ENCODE data around the gene SGSM1. TPM values are rescaled to one million over a fixed set of nuclear protein-coding genes. Genes with fewer than 3 reads are reported as not detected.

SGSM1 gene
- total and polyA plus RNA-seq, 2 of the 4 experiments (the other 2 are of a cell fraction) = not detected

DNA sequence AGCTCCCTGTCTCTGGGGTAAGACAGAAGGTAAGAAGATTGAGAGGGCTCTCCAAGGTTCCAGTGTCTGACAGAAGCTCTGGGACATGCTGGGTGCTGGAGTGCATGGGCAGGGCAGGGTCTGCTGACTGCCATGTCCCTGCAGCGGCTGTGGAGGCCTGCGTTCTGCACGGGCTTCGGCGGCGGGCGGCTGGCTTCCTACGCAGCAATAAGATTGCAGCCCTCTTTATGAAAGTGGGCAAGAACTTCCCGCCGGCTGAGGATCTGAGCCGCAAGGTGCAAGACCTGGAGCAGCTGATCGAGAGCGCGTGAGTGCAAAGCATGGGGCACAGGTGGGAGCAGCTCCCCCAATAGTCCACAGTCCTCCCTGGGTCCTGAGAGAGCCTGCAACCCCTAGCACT, 41.5 kb downstream of the SGSM1 start (continued):
- TF ChIP-seq RCOR1 (IDR thresholded peaks at IDR 0.05; ENCODE audit: insufficient replicate concordance, low read length) = no peak
- TF ChIP-seq POLR2A (IDR thresholded peaks at IDR 0.05; ENCODE audit: low read depth, low read length) = no peak
- TF ChIP-seq FOS (IDR thresholded peaks at IDR 0.05; ENCODE audit: low read depth, low read length) = no peak
- no peak for TF ChIP-seq SMC3 (IDR thresholded peaks at IDR 0.05; ENCODE audit: low read depth, low read length)

DNA sequence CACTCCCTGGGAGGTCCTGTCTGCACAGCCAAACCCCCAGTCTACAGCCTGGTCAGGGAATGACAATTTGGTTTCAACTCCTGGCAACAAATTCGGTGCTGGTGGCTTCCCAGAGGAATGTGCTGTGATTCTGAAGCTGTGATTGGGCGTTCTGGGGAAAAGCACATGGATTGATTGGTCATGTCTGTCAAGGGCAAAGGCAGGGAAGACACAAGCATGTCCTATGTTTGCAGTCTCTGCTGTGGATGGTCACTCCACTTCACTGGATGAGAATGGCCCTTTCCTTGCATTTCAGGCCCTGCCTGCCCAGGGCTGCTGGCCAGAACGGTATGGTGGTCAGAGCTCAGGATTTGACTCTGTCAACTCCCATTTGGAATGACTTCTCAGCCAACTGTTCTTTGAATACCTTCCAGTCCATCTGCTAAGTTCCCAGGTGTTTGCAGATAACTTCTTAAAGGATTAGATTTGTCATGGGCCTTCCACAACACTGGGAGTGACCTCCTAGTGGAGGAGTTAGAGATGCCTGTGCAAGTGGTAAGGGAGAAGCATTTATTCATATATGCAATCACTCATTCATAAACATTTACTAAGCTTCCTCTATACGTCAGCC, 42.7 kb downstream of the SGSM1 start:
- no peak overlapping the region for H3K9ac ChIP-seq (ENCODE audit: low read depth, low read length)
- H3K18ac ChIP-seq (ENCODE audit: low read depth, low read length) = no peak overlapping the region
- H3K27me3 ChIP-seq (ENCODE audit: control insufficient read depth, insufficient read depth, low read length) = no peaks in the 10 kb centered on the region
- no peak overlapping the region for H3K4ac ChIP-seq (ENCODE audit: low read depth, low read length)
- H2AK9ac ChIP-seq (replicated peaks; ENCODE audit: low read depth, low read length, poor library complexity) = no peak overlapping the region
- POLR2A ChIA-PET (ENCODE audit: unreplicated experiment) = no interaction called here
- no peak overlapping the region for H2BK20ac ChIP-seq (ENCODE audit: low read depth, low read length)
- H2AK5ac ChIP-seq (ENCODE audit: low read depth, low read length) = no peak overlapping the region
- H3K9me1 ChIP-seq (ENCODE audit: insufficient read depth, low read length) = no peaks in the 10 kb centered on the region
- no peak overlapping the region for H3K4me3 ChIP-seq (ENCODE audit: insufficient read depth, low read depth, low read length)
- H3K9me3 ChIP-seq (ENCODE audit: control insufficient read depth, insufficient read depth, low read length) = no peaks in the 10 kb centered on the region
- in situ Hi-C loops (cut with MboI; ENCODE audit: low sequenced_read_pairs) = no loop called here
- no peak overlapping the region for H4K5ac ChIP-seq (ENCODE audit: low read depth, low read length)
- no TSS peak for BruUV-seq (replicated peaks)
- H4K8ac ChIP-seq (ENCODE audit: low read depth in 2 of 2, low read length in 2 of 2) = no peak overlapping the region
- H2BK15ac ChIP-seq (ENCODE audit: low read depth, low read length) = no peak overlapping the region
- DNase-seq = no peak
- no peak overlapping the region for H2BK120ac ChIP-seq (ENCODE audit: low read depth, low read length)
- no peak overlapping the region for H2BK5ac ChIP-seq (ENCODE audit: low read depth, low read length, poor library complexity, severe bottlenecking)
- no peak overlapping the region for H3K14ac ChIP-seq (replicated peaks; ENCODE audit: low read depth, low read length)
- H3K36me3 ChIP-seq (ENCODE audit: control insufficient read depth, insufficient read depth, low read length) = no peaks in the 10 kb centered on the region
- dilution Hi-C loops (cut with HindIII; ENCODE audit: low sequenced_read_pairs, unreplicated experiment) = no loop called here
- intact Hi-C loops (cut with micrococcal nuclease) = no loop called here
- no peaks in the 10 kb centered on the region for H3K4me1 ChIP-seq (ENCODE audit: control insufficient read depth, insufficient read depth, low read length)
- H3K56ac ChIP-seq (ENCODE audit: extremely low read depth, insufficient read depth, low read length) = no peak overlapping the region
- no peak overlapping the region for H3K27ac ChIP-seq (ENCODE audit: insufficient read depth, low read length)
- no peak overlapping the region for H3K4me2 ChIP-seq (ENCODE audit: low read depth, low read length)
- no peak overlapping the region for H4K91ac ChIP-seq (ENCODE audit: insufficient read depth, low read depth, low read length)
- no peaks in the 10 kb centered on the region for H3K79me1 ChIP-seq (ENCODE audit: low read depth in 1 of 2, low read length in 2 of 2)
- H4K20me1 ChIP-seq (ENCODE audit: insufficient read depth, low read length) = no peaks in the 10 kb centered on the region
- TF ChIP-seq, protein P1, sequence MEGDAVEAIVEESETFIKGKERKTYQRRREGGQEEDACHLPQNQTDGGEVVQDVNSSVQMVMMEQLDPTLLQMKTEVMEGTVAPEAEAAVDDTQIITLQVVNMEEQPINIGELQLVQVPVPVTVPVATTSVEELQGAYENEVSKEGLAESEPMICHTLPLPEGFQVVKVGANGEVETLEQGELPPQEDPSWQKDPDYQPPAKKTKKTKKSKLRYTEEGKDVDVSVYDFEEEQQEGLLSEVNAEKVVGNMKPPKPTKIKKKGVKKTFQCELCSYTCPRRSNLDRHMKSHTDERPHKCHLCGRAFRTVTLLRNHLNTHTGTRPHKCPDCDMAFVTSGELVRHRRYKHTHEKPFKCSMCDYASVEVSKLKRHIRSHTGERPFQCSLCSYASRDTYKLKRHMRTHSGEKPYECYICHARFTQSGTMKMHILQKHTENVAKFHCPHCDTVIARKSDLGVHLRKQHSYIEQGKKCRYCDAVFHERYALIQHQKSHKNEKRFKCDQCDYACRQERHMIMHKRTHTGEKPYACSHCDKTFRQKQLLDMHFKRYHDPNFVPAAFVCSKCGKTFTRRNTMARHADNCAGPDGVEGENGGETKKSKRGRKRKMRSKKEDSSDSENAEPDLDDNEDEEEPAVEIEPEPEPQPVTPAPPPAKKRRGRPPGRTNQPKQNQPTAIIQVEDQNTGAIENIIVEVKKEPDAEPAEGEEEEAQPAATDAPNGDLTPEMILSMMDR (conservative IDR thresholded peaks at IDR 0.05; ENCODE audit: low read depth, low read length) = no peak
- TF ChIP-seq NFE2L2 (IDR thresholded peaks at IDR 0.05; ENCODE audit: low read depth, low read length) = no peak
- no peak for TF ChIP-seq MAZ (IDR thresholded peaks at IDR 0.05; ENCODE audit: borderline replicate concordance, low read depth, low read length)
- TF ChIP-seq FOS (IDR thresholded peaks at IDR 0.05; ENCODE audit: low read depth, low read length) = no peak
- no peak for TF ChIP-seq CHD1 (IDR thresholded peaks at IDR 0.05; ENCODE audit: low read depth, low read length)
- TF ChIP-seq SMC3 (IDR thresholded peaks at IDR 0.05; ENCODE audit: low read depth, low read length) = no peak
- CTCF ChIA-PET = no interaction called here
- H3K23ac ChIP-seq (ENCODE audit: low read depth, low read length) = no peak overlapping the region
- WGBS, 2 experiments (ENCODE audit: extremely low coverage in 2 of 2, insufficient read length in 1 of 2) = 50% methylated on average over 2 of the region's 4 CpGs; no CpG with 5 or more reads in 1 of the 2 experiments
- H2AFZ ChIP-seq (replicated peaks; ENCODE audit: low read length, poor library complexity) = no peak overlapping the region
- ATAC-seq (ENCODE audit: low read depth) = no peak

Measured in IMR-90 (cell line).